Gastroesophageal sphincter (tissue), 3 donors: Measurements from ENCODE around the gene PPL.

Experiments used
- CTCF ChIP-seq, 4 experiments: fragments of 200-600 bp in 2 of 4; fragments of 450-650 bp in 2 of 4; sonication (generic) in 1 of 4; IDR thresholded peaks; one replicate each; pipeline ENCODE4 v1.5.1; 2017 to 2019; ENCODE audit warnings: antibody characterized with exemption in 4 of 4, mild to moderate bottlenecking in 2 of 4, moderate library complexity in 2 of 4
- EP300 ChIP-seq: sonication (generic); formaldehyde crosslinking; IDR thresholded peaks from one replicate; pipeline ENCODE4 v1.6.1; 2017; ENCODE audit warnings: antibody characterized with exemption, mild to moderate bottlenecking
- POLR2A ChIP-seq, 2 donors: fragments of 450-650 bp; IDR thresholded peaks; one replicate each; pipeline ENCODE4 v1.6.1; 2017; ENCODE audit warnings: antibody characterized with exemption in 2 of 2, mild to moderate bottlenecking in 2 of 2, moderate library complexity in 1 of 2

- TF ChIP-seq CTCF (IDR thresholded peaks at IDR 0.05) = no peak
- TF ChIP-seq POLR2A (IDR thresholded peaks at IDR 0.05) = no peak
- TF ChIP-seq EP300 = no peak
Observed at GRCh38 chr16:4944333-4945281, 7.7 kb upstream of the PPL start.
